ENCODE results near the gene TMCC1.
A peak's percentile ranks its signal among the peaks of the same experiment; 100 is the strongest.

The TMCC1 gene

DNA sequence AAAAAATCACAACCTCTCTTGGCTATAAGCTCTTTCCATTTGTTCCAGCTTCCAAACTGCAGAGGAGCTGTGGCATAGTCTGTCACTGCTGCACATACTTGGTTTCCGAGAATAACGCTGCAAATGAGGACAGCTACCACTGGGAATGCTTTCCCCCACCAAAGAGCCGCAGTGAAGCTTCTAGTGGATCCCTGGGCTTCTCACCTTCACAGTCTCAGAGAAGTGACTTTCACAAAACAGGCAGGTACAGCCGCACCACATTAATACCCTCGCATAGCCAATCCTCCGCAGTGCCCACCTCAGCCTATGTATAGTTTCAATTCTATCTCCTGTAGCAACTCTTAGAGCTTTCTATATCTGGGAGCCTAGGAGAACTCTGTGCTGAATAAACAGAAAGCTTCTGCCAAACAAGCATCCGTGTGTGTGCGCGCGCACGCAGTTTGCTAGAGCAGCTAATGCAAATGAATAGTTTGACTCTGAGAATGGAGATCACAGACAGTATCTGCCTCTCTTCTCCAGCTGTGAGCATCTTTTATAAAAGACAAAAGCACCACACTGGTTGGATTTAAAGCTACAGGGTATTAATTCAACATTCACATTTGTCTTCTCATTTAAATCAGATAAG lies 205.1 kb downstream of the TMCC1 start:
- peak; percentile 68 for DNase-seq
- H3K36me3 ChIP-seq (ENCODE audit: control insufficient read depth in 1 of 2, insufficient read depth in 2 of 2, low read depth in 1 of 2, low read length in 2 of 2): peaks cover 0 to 3% of the 10 kb centered on the region in 2 experiments
- peak overlapping the region; percentile 80 for H3K9ac ChIP-seq (ENCODE audit: low read length)
- H4K8ac ChIP-seq (ENCODE audit: low read length): no peak overlapping the region
- no peak overlapping the region for H4K91ac ChIP-seq (ENCODE audit: low read length)
- no peak overlapping the region for H3K23ac ChIP-seq (ENCODE audit: low read length in 2 of 2)
- no peak overlapping the region for H2BK12ac ChIP-seq (ENCODE audit: low read length in 2 of 2)
- no peak overlapping the region for H3K14ac ChIP-seq (ENCODE audit: low read length in 2 of 2)
- no peak overlapping the region for H3K18ac ChIP-seq (ENCODE audit: low read depth in 1 of 2, low read length in 2 of 2)
- H2AFZ ChIP-seq (ENCODE audit: low read depth, low read length): no peak overlapping the region
- H3K4ac ChIP-seq (ENCODE audit: low read depth in 1 of 2, low read length in 2 of 2): no peak overlapping the region
- peaks cover 4% of the 10 kb centered on the region for H3K4me1 ChIP-seq (ENCODE audit: control insufficient read depth, insufficient read depth, low read depth, low read length)
- peak overlapping the region; percentile 54 for H3K4me2 ChIP-seq (ENCODE audit: low read length, poor library complexity, severe bottlenecking)
- H2BK15ac ChIP-seq (ENCODE audit: low read depth, poor library complexity, severe bottlenecking): no peak overlapping the region
- H3K27ac ChIP-seq (ENCODE audit: low read length, poor library complexity, severe bottlenecking): peak overlapping the region; percentile 47
- H3K27me3 ChIP-seq (ENCODE audit: control insufficient read depth in 1 of 2, insufficient read depth in 1 of 2, low read length in 2 of 2): no peaks in the 10 kb centered on the region
- no peak overlapping the region for H2BK5ac ChIP-seq (ENCODE audit: low read depth, low read length, poor library complexity, severe bottlenecking)
- 51% methylated on average over 11 of the region's 11 CpGs for WGBS
- H2BK120ac ChIP-seq (ENCODE audit: low read depth, low read length): no peak overlapping the region
- H2AK5ac ChIP-seq (ENCODE audit: low read length, severe bottlenecking): no peak overlapping the region
- peak overlapping the region in 1 of 2 experiments; percentile 72 for H3K4me3 ChIP-seq (ENCODE audit: insufficient read depth in 1 of 2, low read depth in 1 of 2, low read length in 2 of 2)
- no peaks in the 10 kb centered on the region for H3K9me3 ChIP-seq (ENCODE audit: control insufficient read depth, low read length)
- H3K79me1 ChIP-seq (replicated peaks; ENCODE audit: low read length, poor library complexity, severe bottlenecking): peaks cover 16% of the 10 kb centered on the region

DNA sequence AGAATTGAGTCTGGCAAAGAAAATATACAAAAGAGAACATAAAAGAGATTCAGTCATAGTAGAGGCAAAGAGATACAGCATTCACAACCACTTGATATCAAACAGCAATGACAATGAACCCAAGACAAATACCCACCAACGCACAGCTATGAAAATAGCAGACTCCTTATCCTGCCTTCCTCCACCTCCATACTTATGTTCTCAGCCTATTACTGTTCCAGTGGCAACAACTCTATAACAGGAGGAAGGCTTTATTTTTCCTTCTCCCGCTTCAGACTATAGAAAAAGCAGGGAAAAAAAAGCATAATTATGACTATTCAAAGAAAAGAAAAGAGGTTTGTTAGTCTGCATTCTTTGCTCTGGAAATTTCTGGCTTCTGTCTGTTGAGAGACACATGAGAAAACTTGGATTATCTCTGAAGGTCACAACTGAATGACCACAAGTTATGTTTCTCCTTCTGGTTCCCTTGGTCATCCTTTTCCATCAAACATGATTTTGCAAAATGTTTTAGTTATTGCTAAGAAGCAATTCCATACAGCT lies 205.9 kb downstream of the TMCC1 start:
- H2AFZ ChIP-seq (ENCODE audit: low read depth, low read length): no peak overlapping the region
- no peak overlapping the region for H3K4me3 ChIP-seq (ENCODE audit: insufficient read depth in 1 of 2, low read depth in 1 of 2, low read length in 2 of 2)
- H3K4me1 ChIP-seq (ENCODE audit: control insufficient read depth, insufficient read depth, low read depth, low read length): peaks cover 4% of the 10 kb centered on the region
- no peaks in the 10 kb centered on the region for H3K27me3 ChIP-seq (ENCODE audit: control insufficient read depth in 1 of 2, insufficient read depth in 1 of 2, low read length in 2 of 2)
- H4K91ac ChIP-seq (ENCODE audit: low read length): no peak overlapping the region
- no peak overlapping the region for H4K8ac ChIP-seq (ENCODE audit: low read length)
- H3K4ac ChIP-seq (ENCODE audit: low read depth in 1 of 2, low read length in 2 of 2): no peak overlapping the region
- peaks cover 0 to 3% of the 10 kb centered on the region in 2 experiments for H3K36me3 ChIP-seq (ENCODE audit: control insufficient read depth in 1 of 2, insufficient read depth in 2 of 2, low read depth in 1 of 2, low read length in 2 of 2)
- no peak overlapping the region for H2BK120ac ChIP-seq (ENCODE audit: low read depth, low read length)
- H3K23ac ChIP-seq (ENCODE audit: low read length in 2 of 2): no peak overlapping the region
- H3K18ac ChIP-seq (ENCODE audit: low read depth in 1 of 2, low read length in 2 of 2): no peak overlapping the region
- peak overlapping the region; percentile 80 for H3K9ac ChIP-seq (ENCODE audit: low read length)
- H2BK15ac ChIP-seq (ENCODE audit: low read depth, poor library complexity, severe bottlenecking): no peak overlapping the region
- H3K27ac ChIP-seq (ENCODE audit: low read length, poor library complexity, severe bottlenecking): peak overlapping the region; percentile 53
- no peak overlapping the region for H3K4me2 ChIP-seq (ENCODE audit: low read length, poor library complexity, severe bottlenecking)
- H3K9me3 ChIP-seq (ENCODE audit: control insufficient read depth, low read length): no peaks in the 10 kb centered on the region
- H2BK5ac ChIP-seq (ENCODE audit: low read depth, low read length, poor library complexity, severe bottlenecking): no peak overlapping the region
- H2BK12ac ChIP-seq (ENCODE audit: low read length in 2 of 2): no peak overlapping the region
- peaks cover 16% of the 10 kb centered on the region for H3K79me1 ChIP-seq (replicated peaks; ENCODE audit: low read length, poor library complexity, severe bottlenecking)
- no peak overlapping the region for H3K14ac ChIP-seq (ENCODE audit: low read length in 2 of 2)
- 90% methylated on average over 1 of the region's 2 CpGs for WGBS
- no peak overlapping the region for H2AK5ac ChIP-seq (ENCODE audit: low read length, severe bottlenecking)
- DNase-seq: no peak

DNA sequence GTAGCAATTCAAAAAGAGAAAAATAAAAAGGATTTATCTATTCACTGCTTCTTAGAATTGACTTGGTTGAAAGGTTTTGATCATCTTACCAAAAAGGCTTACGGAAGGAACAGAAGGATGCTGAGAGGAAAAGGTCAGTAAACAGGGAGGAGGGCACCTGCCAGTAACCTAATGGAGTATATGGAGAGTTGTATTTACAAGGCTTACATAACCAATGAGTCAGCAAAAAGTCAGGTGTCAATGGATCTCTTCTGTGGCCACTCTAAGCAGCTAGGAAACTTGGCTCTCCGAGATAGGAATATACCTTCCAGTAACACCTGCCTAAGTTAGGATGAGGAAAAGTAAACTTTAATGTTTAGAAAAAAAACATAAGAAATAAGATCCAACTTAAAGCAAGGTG lies 206.6 kb downstream of the TMCC1 start:
- Histone ChIP-seq H3K9ac (ENCODE audit: low read length) (no peak overlapping the region), H2AK5ac (ENCODE audit: low read length, severe bottlenecking) (no peak overlapping the region), H3K18ac (ENCODE audit: low read depth in 1 of 2, low read length in 2 of 2) (no peak overlapping the region), H3K27me3 (ENCODE audit: control insufficient read depth in 1 of 2, insufficient read depth in 1 of 2, low read length in 2 of 2) (no peaks in the 10 kb centered on the region), H2BK15ac (ENCODE audit: low read depth, poor library complexity, severe bottlenecking) (no peak overlapping the region), H3K36me3 (ENCODE audit: control insufficient read depth in 1 of 2, insufficient read depth in 2 of 2, low read depth in 1 of 2, low read length in 2 of 2) (no peaks in the 10 kb centered on the region), H3K23ac (ENCODE audit: low read length in 2 of 2) (no peak overlapping the region), H3K4me1 (ENCODE audit: control insufficient read depth, insufficient read depth, low read depth, low read length) (peaks cover 4% of the 10 kb centered on the region), H3K4me2 (ENCODE audit: low read length, poor library complexity, severe bottlenecking) (no peak overlapping the region), H2BK12ac (ENCODE audit: low read length in 2 of 2) (no peak overlapping the region), H3K27ac (ENCODE audit: low read length, poor library complexity, severe bottlenecking) (no peak overlapping the region), H4K8ac (ENCODE audit: low read length) (no peak overlapping the region), H2AFZ (ENCODE audit: low read depth, low read length) (no peak overlapping the region), H2BK120ac (ENCODE audit: low read depth, low read length) (no peak overlapping the region), H3K9me3 (ENCODE audit: control insufficient read depth, low read length) (no peaks in the 10 kb centered on the region), H2BK5ac (ENCODE audit: low read depth, low read length, poor library complexity, severe bottlenecking) (no peak overlapping the region), H4K91ac (ENCODE audit: low read length) (no peak overlapping the region), H3K14ac (ENCODE audit: low read length in 2 of 2) (no peak overlapping the region), H3K4me3 (ENCODE audit: insufficient read depth in 1 of 2, low read depth in 1 of 2, low read length in 2 of 2) (no peak overlapping the region), H3K79me1 (replicated peaks; ENCODE audit: low read length, poor library complexity, severe bottlenecking) (peaks cover 18% of the 10 kb centered on the region), H3K4ac (ENCODE audit: low read depth in 1 of 2, low read length in 2 of 2) (no peak overlapping the region)
- 97% methylated on average over 1 of the region's 2 CpGs for WGBS
- no peak for DNase-seq

DNA sequence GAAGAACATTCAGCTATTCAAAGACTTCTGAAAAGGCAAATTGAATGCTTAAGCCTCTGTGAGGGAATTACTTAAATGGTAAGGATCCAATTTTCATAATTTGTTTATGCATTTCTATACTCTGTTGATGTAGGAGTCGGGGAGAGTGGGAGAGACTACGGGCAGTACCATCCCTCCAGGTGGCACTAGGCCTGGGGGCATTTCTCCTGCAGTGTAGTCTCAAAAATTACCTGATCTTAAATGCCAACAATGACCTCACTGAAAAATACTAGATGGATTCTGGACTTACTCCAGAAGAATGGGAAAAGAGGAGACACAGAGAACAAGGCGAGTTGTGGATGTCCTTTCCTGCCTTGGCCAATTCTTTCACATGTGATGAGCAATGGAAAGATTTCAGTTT lies 209.2 kb downstream of the TMCC1 start:
- no peak overlapping the region for H3K23ac ChIP-seq (ENCODE audit: low read length in 2 of 2)
- no peaks in the 10 kb centered on the region for H3K36me3 ChIP-seq (ENCODE audit: control insufficient read depth in 1 of 2, insufficient read depth in 2 of 2, low read depth in 1 of 2, low read length in 2 of 2)
- H3K79me1 ChIP-seq (replicated peaks; ENCODE audit: low read length, poor library complexity, severe bottlenecking): peaks cover 17% of the 10 kb centered on the region
- no peak overlapping the region for H2BK120ac ChIP-seq (ENCODE audit: low read depth, low read length)
- H3K18ac ChIP-seq (ENCODE audit: low read depth in 1 of 2, low read length in 2 of 2): no peak overlapping the region
- no peak overlapping the region for H3K27ac ChIP-seq (ENCODE audit: low read length, poor library complexity, severe bottlenecking)
- no peaks in the 10 kb centered on the region for H3K9me3 ChIP-seq (ENCODE audit: control insufficient read depth, low read length)
- DNase-seq: no peak
- no peak overlapping the region for H3K4ac ChIP-seq (ENCODE audit: low read depth in 1 of 2, low read length in 2 of 2)
- H3K9ac ChIP-seq (ENCODE audit: low read length): no peak overlapping the region
- no peak overlapping the region for H2BK12ac ChIP-seq (ENCODE audit: low read length in 2 of 2)
- H2BK5ac ChIP-seq (ENCODE audit: low read depth, low read length, poor library complexity, severe bottlenecking): no peak overlapping the region
- H2AFZ ChIP-seq (ENCODE audit: low read depth, low read length): no peak overlapping the region
- no peak overlapping the region for H2AK5ac ChIP-seq (ENCODE audit: low read length, severe bottlenecking)
- peaks cover 4% of the 10 kb centered on the region for H3K4me1 ChIP-seq (ENCODE audit: control insufficient read depth, insufficient read depth, low read depth, low read length)
- no peak overlapping the region for H3K14ac ChIP-seq (ENCODE audit: low read length in 2 of 2)
- H4K91ac ChIP-seq (ENCODE audit: low read length): no peak overlapping the region
- H3K4me3 ChIP-seq (ENCODE audit: insufficient read depth in 1 of 2, low read depth in 1 of 2, low read length in 2 of 2): no peak overlapping the region
- H3K4me2 ChIP-seq (ENCODE audit: low read length, poor library complexity, severe bottlenecking): no peak overlapping the region
- H3K27me3 ChIP-seq (ENCODE audit: control insufficient read depth in 1 of 2, insufficient read depth in 1 of 2, low read length in 2 of 2): no peaks in the 10 kb centered on the region
- no peak overlapping the region for H2BK15ac ChIP-seq (ENCODE audit: low read depth, poor library complexity, severe bottlenecking)
- 100% methylated on average over 3 of the region's 3 CpGs for WGBS
- H4K8ac ChIP-seq (ENCODE audit: low read length): no peak overlapping the region
